HL-60 (cell line): ENCODE results near the gene PKP1.

Experiments
- DNase-seq, 2 experiments: peaks; one replicate each; pipeline ENCODE4 v3.0.0-alpha.2; 2010 to 2020; ENCODE audit warnings: low read depth in 1 of 2, low spot score in 1 of 2
- H3K27ac ChIP-seq: fragments of 250-450 bp; sonication (Bioruptor Pico); replicated peaks from 2 replicates; pipeline ENCODE4 v1.5.1; 2020; ENCODE audit warnings: mild to moderate bottlenecking, moderate library complexity
- H3K27me3 ChIP-seq: fragments of 250-450 bp; sonication (Bioruptor Pico); 2 replicates; pipeline ENCODE4 v1.5.1; 2021; ENCODE audit warnings: mild to moderate bottlenecking, moderate library complexity; ENCODE audit not compliant: insufficient read depth, poor library complexity, severe bottlenecking
- H3K4me3 ChIP-seq: replicated peaks from 2 replicates; pipeline ENCODE4 v1.5.1; 2011; ENCODE audit warnings: mild to moderate bottlenecking, control low read depth, low read length; ENCODE audit not compliant: insufficient read depth
- CTCF ChIP-seq: IDR thresholded peaks from one replicate; pipeline ENCODE4 v1.5.1; 2011; ENCODE audit warnings: low read length, control low read depth, inconsistent platforms; ENCODE audit not compliant: insufficient read depth
- GABPA ChIP-seq: IDR thresholded peaks from 2 replicates; pipeline ENCODE4 v1.6.1; 2012; ENCODE audit warnings: low read depth
- POLR2AphosphoS5 ChIP-seq: IDR thresholded peaks from 2 replicates; pipeline ENCODE4 v1.6.1; 2012; ENCODE audit warnings: low read depth
- REST ChIP-seq: IDR thresholded peaks from 2 replicates; pipeline ENCODE4 v1.6.1; 2012; ENCODE audit warnings: low read depth; ENCODE audit not compliant: insufficient replicate concordance
- SPI1 ChIP-seq: IDR thresholded peaks from 2 replicates; pipeline ENCODE4 v1.6.1; 2012; ENCODE audit warnings: low read depth, mild to moderate bottlenecking, borderline replicate concordance

The PKP1 gene

GRCh38 chr1:201344206-201345080 lies 61.1 kb downstream of the PKP1 start:
- H3K27ac ChIP-seq = no peak overlapping the region
- no peak for TF ChIP-seq REST
- TF ChIP-seq GABPA = no peak
- no peak for TF ChIP-seq SPI1
- TF ChIP-seq POLR2AphosphoS5 = no peak
- TF ChIP-seq CTCF = no peak
- peaks cover 3% of the 10 kb centered on the region for H3K27me3 ChIP-seq
- no peak for DNase-seq
- H3K4me3 ChIP-seq = no peak overlapping the region

GRCh38 chr1:201345081-201345355 lies 61.7 kb downstream of the PKP1 start:
- Histone ChIP-seq H3K4me3 (no peak overlapping the region), H3K27ac (no peak overlapping the region), H3K27me3 (peaks cover 3% of the 10 kb centered on the region)
- TF ChIP-seq GABPA = no peak
- no peak for TF ChIP-seq CTCF
- TF ChIP-seq POLR2AphosphoS5 = no peak
- TF ChIP-seq SPI1 = no peak
- no peak for TF ChIP-seq REST
- DNase-seq = no peak

- peak in 1 of 2 experiments; percentile 34 for DNase-seq
- TF ChIP-seq SPI1 (no peak), GABPA (no peak), CTCF (peak; percentile 32), POLR2AphosphoS5 (no peak)
- H3K4me3 ChIP-seq = no peak overlapping the region
- H3K27ac ChIP-seq = no peak overlapping the region
- H3K27me3 ChIP-seq = peaks cover 3% of the 10 kb centered on the region
Measured at GRCh38 chr1:201346337-201346939, 63.1 kb downstream of the PKP1 start.
